GM10266 (cell line): Measurements from ENCODE around the gene GRIN2C.

Experiments used
- DNase-seq: peaks from one replicate; pipeline ENCODE4 v3.0.0; 2012; ENCODE audit errors: extremely low spot score
- CTCF ChIP-seq: IDR thresholded peaks from 2 replicates; pipeline ENCODE4 v1.5.1; 2012; ENCODE audit warnings: mild to moderate bottlenecking, low read depth; ENCODE audit not compliant: control insufficient read depth, insufficient read depth; ENCODE audit errors: missing control alignments

The GRIN2C gene

GRCh38 chr17:74877592-74878548 is 18.2 kb upstream of the GRIN2C start:
- no peak for DNase-seq
- TF ChIP-seq CTCF = no peak

- DNase-seq = no peak
- no peak for TF ChIP-seq CTCF
Observed at GRCh38 chr17:74875977-74876593, 16.4 kb upstream of the GRIN2C start.

- TF ChIP-seq CTCF = no peak
- DNase-seq = no peak
Observed at GRCh38 chr17:74875155-74875976, 15.7 kb upstream of the GRIN2C start.

GRCh38 chr17:74874615-74875037 is 14.9 kb upstream of the GRIN2C start:
- DNase-seq = no peak
- no peak for TF ChIP-seq CTCF

- no peak for DNase-seq
- no peak for TF ChIP-seq CTCF
Observed at GRCh38 chr17:74873874-74874614, 14.4 kb upstream of the GRIN2C start.

GRCh38 chr17:74873037-74873873 is 13.6 kb upstream of the GRIN2C start:
- TF ChIP-seq CTCF = no peak
- DNase-seq = peak; percentile 100
